ENCODE measurements around the gene FAM174A.
A peak's percentile ranks its signal among the peaks of the same experiment; 100 is the strongest.

Gene FAM174A

DNA sequence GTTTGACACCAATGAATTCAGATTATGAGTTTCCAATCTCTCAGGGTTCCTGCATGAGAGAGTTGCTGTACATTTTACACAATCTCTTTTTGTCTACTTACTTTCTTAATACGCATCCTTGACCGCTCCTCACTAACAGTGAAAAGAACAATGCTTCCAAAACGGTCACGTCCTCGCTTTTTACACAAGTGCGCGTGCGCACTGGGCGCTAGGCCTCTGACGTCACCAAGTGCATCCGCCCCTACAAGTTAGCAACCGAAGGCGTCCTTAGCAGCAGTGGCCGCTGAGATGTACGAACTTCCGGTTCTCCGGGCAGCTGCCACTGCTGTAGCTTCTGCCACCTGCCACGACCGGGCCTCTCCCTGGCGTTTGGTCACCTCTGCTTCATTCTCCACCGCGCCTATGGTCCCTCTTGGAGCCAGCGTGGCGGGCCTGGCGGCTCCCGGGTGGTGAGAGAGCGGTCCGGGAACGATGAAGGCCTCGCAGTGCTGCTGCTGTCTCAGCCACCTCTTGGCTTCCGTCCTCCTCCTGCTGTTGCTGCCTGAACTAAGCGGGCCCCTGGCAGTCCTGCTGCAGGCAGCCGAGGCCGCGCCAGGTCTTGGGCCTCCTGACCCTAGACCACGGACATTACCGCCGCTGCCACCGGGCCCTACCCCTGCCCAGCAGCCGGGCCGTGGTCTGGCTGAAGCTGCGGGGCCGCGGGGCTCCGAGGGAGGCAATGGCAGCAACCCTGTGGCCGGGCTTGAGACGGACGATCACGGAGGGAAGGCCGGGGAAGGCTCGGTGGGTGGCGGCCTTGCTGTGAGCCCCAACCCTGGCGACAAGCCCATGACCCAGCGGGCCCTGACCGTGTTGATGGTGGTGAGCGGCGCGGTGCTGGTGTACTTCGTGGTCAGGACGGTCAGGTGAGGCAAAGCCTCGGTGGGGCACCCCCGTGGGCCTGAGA, at the start of gene FAM174A:
Gene FAM174A, plus strand, starts transcription at position 315 of the 946 bp plus-strand sequence. Its CDS starts 157 bp downstream, at position 472.
- DNase-seq = peak; percentile 95

DNA sequence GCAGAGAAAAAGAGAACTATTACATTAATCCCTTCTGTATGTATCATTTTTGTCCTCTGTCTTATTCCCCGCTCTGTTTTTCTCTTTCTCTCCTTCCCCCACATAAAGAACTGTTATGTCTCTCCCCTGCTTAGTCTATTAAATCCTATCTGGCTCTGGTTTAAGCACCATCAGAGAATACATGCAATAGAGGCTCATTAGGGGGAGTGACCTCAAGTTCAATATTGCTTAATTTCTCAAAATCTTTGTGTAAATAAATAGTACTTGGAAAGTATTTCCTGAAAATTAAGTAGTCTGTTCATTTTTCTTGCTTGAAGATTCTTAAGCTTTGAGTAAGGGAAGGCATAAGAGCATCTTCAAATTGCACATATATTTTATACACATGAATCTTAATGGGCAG, 41.2 kb upstream of the FAM174A start:
- no peak for DNase-seq

DNA sequence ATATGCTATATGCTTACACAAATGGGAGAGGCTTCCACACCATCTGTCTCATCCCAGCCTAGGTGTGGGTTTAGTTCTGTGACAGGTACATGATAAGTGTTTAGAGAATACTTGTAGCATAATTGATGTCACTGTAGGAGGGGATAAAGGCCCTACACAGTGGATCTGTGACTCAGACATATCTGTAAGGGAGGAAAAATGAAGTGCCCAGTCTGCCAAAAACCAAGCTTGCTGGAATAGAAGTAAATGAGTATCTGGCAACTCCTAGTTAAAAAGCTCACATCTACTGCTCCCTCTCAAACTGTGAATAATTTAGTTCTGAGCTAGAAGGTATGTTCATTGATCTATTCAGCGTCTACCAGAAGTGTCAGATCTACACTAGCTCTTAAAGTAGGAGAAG, 38.9 kb upstream of the FAM174A start:
- no peak for DNase-seq

DNA sequence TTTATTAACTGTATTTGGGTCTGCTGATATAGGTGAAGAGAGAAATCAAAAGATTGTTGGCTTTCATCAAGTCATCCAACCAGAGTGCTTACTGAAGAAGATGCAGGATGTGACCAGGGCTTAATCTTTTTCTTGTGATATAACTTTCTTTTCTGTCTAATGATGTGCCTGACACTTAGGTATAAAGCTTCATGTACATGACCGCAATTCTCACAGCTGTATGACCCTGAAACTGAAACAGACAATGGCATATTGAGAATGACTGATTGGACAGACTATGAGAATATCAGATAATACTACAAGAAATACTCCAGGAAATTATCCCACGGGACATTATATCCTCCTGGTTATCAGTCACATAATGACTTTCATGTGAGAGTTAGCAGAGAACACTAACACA, 32.5 kb upstream of the FAM174A start:
- no peak for DNase-seq

DNA sequence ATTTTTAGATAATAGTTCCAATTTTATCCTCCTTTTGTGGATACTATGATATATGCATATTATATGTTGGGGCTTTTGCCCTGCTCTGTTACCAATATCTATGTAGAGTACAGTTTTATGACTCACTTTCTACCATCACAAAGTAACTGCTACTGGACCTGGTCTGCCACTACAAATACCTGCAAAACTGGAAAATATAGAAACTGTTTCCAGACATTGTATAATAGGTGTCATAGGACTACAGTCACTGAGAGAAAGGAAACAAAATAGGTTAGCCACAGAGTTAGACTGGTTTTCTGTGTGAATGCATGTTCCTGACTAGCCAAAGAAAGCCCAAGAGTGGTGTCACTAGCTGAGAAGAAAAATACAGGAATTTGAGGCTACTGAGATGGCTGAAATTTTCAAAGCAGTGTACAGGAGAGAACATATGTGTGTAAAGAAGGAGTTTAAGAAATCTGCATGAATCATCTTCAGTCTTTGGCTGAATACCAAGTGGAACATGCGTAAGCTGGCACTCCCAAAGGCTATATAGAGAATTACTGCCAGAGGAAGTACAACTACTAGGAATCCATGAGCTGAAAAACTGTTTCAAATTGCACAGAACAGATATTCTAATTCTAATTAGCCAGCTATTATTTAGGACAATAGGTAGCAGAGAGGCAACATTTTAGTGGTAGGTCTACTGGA, 29.0 kb upstream of the FAM174A start:
- DNase-seq = no peak

DNA sequence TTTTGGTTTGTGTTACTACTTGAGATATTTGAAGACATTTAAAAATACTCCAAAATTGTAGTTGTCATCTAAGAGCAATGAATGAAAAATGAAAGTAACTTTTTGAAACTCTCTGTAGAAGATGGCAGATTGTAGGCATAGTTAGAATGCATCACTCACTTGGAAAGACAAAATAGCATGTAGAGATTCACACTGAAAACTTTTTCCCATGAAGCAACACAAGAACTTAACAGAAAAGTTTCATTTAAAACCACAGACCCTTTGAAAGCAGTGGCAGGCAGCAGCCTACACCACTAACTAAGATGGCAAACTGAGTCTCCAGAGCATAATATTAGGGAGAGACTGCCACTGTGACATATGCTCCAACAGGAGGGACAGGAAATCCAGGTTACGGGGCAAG, 18.9 kb upstream of the FAM174A start:
- no peak for DNase-seq

DNA sequence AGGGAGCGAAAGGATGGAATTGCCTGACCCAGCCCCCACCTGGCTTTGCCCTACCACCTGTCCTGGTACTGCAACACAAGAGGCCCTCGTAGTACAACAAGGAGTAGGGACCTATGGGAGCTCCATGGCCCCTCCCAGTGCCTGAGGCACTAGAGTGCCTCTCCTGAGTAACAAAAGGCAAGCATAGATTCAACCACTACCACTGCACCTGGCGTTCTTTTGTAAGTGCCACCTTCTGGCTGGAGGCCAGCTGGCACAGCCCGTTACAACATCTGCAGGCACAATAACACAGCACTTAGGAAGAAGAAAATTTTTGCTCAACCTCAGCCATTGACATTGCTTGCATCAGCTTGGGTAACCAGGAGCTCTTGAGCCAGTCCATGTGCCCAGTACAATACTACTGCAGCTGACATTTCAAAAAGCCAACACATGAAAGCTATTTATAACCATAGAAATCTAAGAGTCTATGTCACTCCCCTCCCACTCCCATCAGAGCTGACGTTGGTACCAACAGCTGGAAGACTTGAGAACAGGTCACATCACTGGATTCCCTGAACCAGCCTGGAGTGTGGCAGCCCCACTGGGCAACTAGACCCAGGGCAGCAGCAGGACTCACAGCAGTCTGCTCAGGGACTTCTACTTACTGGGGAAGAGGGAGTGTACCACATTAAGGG, 17.7 kb upstream of the FAM174A start:
- peak; percentile 97 for DNase-seq

DNA sequence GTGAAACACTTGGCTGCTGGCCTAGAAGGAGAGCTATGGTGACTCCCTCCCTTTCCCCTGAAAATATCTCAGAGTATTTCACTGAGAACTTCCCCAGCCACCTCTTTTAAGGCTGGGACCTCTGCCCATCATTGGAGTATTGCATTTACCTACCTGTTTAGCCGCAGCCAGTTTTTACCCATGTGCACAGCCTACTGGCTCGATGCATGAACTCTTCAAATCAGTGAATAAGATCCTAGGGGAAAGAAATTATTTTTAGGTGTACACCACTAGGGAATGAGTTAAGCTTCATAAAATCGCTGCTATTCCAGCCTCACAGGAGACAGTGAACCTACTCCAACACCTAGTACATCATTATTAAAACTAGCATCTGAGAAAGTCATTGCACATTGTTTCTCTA, 16.8 kb upstream of the FAM174A start:
- DNase-seq = no peak

DNA sequence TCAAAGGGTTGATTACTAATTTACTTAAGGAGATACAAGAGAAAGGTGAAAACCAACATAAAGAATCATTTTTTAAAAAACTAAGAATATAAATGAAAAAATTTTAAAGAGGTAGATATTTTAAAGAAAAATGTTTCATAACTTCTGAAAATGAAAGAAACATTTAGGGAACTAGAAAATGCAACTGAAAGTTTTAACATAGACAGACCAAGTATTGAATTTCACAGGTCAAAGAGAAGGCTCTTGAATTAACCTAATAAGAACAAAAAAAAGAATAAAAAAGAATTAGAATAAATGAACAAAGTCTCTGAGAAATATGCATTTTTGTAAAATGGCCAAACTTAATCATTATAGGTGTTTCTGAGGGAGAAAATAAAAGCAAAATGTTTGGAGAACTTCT, 16.1 kb upstream of the FAM174A start:
- no peak for DNase-seq

DNA sequence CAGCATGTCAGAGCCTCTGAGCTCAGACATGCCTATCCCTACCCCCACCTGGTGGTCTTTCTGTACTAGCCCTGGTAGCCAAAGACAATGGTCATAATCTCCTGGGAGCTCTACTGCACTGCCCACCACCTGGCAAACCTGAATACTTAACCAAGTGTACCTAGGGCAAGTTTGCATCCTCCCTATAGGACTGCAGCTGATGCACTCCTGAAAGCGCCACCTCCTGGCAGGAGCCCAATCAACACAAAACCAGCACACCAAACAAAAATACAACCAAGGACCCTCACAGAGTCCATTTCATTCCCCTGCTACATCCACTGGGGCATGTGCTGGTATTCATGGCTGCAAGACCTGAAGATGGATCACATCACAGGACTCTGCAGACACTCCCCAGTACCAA, 14.8 kb upstream of the FAM174A start:
- DNase-seq = no peak

DNA sequence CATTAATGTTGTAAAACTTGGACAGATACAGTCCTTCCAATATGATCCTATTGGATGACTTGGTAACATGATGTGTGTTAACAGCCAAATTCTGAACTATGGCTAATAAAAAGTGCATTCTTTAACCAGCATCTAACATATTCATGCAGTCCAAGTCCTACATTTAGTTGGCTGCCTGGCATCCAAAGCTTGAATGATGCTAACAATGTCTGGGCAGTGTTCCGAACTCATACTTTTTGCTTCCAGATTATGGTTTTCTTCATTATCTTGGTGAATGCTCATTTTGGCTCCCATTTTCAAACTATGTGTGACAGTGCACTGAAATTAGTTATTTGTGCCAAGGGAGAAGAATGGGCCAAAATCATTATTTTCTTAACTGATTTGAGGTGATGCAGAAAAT, 2.8 kb downstream of the FAM174A start:
- DNase-seq = no peak

DNA sequence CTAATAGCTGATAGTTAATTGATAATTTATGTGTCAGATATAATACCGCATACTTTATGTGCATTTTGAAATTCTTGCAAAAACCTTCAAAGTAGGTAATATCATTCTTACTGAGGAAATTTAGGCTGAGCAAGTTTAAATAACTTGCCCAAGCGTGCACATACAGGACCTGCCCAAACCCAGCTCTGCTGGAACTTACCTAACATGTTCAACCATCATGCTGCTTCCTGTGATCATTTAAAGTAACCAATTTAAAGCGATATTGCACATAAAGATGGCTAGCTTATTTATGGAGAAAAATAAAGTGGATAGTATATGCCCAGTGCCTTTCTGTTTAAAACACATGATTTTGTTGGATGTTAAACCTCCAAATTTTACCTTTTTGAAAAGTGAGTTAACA, 4.3 kb downstream of the FAM174A start:
- DNase-seq = no peak

DNA sequence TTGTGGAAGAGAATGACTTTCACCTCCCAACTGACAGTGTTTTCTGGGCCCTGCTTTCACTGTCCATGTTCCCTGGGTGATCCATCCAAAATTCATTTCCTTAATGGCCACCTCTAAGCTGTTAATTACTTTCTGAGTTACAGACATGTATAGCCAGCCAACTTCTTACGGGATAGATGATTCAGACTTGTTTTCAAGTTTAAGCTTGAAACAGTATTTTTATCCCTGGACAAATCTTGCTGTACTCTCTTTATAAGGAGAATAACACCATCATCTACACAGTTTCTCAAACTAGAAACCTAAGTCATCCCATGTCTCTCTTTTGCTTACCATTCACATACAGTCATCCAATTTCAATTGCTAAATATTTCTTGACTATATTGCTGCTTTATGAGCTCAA, 6.9 kb downstream of the FAM174A start:
- no peak for DNase-seq

DNA sequence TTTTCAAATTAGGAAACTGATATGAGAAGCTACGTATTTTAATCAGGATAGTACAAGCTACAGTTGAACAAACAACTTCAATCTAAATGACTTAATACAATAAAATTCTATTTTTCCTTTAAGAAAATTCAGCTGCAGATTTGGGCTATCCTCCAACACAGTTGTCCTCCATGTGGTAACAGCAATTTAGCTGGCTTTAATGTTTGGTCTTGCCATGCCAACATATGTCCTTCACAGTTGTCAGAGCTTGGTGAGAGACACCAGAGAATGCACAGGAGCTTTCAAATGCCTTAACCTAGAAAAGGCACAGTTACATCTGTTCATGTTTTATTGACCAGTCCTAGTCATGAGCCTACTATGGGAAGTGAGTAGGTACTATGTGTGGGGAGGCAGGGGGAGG, 10.8 kb downstream of the FAM174A start:
- DNase-seq = no peak

DNA sequence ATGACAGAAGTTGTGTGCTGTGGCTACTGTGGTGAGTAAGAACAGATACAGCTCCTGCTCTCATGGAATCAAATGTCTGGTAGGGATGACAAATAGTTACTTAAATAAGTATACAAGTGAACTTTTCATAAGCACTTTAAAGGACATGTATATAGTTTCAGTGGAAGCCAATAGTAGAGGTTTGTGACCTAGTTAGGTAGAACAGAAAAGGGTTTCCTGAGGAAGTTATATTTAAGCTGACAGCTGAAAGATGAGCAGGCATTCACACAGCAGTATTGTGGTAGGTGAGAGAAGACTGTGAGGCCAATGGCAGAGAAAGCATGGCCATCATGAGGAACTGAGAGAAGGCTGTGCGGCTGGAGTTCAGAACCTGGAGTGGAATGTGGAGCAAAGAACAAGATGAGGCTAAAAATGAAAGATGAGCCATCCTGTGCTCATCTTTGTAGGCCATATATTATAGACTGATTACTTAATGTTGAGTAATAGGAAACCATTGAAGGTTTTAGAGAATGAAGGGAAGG, 15.4 kb downstream of the FAM174A start:
- DNase-seq = no peak

DNA sequence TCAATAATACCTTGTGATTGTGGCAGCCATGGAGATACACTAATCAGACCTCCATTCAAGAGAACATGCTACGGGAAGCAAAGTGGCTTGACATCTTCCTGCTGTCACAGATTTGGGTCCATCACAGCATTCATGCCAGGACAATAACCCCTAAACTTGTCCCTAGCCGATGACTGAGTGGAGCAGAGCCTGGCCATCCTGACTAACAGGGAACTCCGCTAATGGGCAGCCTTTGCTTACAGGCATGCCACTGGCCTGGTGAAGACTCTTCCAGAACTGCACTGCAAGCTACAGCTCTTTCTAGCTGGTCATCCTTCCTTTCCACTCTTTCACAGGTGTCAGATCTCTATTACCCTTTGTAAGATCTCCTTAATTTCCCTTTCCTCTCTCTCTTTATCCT, 16.0 kb downstream of the FAM174A start:
- DNase-seq = no peak

DNA sequence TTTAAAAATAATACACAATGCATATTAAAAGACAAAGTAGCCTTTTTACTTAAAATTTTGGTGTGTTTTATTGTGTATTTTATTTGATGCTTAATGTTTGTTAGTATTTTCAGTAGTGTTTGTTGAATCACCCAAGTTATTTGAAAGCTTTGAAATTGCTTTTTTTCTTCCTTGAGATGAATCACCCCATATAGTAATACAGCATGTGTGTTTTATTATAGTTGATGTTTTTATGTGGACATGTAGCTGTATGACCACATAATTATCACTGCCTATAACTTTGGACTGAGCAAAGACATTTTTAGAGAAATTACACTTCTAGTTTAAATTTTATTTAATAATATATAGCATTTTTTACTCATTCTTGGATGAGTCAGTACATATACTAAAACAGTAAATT, 18.0 kb downstream of the FAM174A start:
- DNase-seq = no peak

DNA sequence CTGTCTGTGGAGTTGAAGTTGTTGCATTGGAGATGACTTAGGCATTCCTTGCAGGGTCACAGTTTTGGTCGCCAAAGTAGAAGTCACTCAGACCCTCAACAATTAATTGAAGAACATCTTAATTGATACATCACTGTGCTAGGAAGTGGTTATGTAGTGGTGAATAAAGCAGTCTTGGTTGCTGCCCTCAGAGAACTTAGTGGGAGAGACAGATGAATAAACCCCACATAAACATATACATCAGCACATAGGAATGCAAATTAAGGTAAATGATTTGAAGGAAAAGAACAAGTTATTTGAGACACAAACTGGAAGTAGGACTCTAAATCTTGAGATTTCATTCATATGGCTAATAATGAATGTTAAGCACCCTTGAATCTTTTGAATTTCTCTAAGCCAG, 25.7 kb downstream of the FAM174A start:
- no peak for DNase-seq

DNA sequence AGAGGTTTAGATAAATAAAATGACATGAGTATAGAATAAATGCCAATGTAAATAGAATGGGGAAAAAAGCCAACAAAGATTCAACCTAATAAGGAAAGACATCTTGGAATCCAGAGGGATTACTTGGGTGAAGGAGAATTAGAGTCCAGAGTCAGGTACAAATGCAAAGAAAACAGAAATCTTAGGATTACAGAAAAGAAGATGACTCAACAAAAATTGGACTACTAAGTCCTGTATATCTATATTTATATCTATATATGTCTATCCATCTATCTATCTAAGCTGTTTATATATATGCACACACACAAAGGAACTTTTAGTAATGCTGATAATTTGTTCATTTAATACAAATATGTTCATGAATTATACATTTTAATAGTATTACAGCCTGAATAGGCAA, 27.6 kb downstream of the FAM174A start:
- DNase-seq = no peak

DNA sequence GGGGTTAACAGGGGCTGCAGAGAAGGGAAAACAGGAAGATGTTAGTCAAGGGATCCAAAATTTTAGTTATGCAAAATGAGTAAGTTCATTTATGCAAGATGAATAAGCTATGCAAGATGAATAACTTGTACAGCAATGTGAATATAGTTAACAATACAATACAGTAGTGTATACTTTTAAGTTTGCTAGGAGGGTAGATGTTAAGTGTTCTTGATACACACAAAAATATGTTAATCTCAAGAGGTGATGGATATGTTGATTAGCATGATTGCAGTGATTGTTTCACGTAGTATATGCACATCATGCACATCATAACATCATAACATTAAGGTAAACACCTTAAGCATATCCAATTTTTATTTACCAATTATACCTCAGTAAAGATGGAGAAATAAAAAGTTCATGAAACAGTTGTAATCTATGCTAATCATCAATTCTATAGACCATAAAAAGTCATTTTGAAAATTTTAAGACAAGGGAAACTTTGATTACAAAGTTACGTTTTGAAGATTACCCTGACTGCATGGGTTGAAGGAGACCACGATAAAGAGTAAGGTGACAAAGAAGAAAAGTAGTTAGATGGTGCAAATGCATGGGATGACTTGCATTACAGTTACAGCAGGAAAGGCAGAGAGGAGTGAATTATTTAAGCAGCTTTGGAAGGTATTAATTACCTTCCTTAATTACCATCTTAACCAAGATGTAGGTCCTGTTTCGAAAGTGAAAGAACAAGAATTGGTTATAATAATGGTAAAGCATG, 31.4 kb downstream of the FAM174A start:
- no peak for DNase-seq

DNA sequence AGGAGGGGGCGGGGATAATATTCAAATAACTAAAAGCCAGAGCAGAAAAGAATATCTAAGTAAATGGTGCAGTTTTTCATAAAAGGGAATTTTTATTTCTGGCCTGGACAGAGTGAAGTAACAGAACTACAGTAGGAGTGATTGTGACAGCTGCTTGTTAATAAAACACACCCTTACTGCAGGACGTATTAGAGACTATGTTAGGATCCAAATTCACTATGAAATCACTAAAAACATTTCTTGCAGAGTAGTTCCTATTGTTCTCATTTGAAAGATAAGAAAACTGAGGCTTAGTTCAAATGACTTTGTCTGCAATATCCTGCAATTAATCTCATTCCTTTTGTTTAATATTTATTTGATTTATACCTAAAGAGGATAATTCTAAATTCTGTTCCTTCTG, 39.5 kb downstream of the FAM174A start:
- DNase-seq = no peak

DNA sequence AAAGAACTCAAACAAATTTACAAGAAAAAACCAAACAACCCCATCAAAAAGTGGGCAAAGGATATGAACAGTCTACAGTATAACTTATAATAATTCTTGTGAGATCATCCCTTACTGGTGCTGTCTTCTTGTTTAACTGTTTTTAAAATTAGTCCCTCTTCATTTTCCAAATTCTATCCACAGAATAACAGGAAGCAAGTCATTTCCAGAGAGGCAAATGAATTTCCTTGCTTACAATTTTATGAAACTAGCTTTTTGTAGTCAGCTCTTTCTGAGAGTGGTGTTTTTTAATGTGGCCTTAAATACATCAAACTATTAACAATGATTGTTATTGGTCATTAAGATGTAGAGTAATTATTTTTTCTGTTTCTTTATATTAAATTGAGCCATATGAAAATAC, 40.6 kb downstream of the FAM174A start:
- no peak for DNase-seq

All from NCI-H748 treated with DMSO at 0.1 percent for 48 hours (cell line).